ENCODE results near the gene GLIPR2. TPM values are rescaled to one million over a fixed set of nuclear protein-coding genes. Genes with fewer than 3 reads are reported as not detected.
"Not testable (repeated sequence)": the region's sequence is repeated elsewhere in the genome, so short reads cannot be mapped to it uniquely, and the experiment has no call there.

The GLIPR2 gene
- total RNA-seq, 1 experiment from 2014 or later: 10.1 TPM

- DNase-seq (ENCODE audit: low read depth): no peak
Observed at GRCh38 chr9:36144309-36145232, 8.0 kb downstream of the GLIPR2 start.

GRCh38 chr9:36145970-36146369, 9.4 kb downstream of the GLIPR2 start:
- DNase-seq (ENCODE audit: low read depth): no peak

- DNase-seq (ENCODE audit: low read depth): no peak
Observed at GRCh38 chr9:36146651-36147050, 10.1 kb downstream of the GLIPR2 start.

GRCh38 chr9:36147441-36148175, 11.1 kb downstream of the GLIPR2 start:
- DNase-seq (ENCODE audit: low read depth): no peak

- DNase-seq (ENCODE audit: low read depth): peak; percentile 99
Observed at GRCh38 chr9:36148311-36149051, 11.9 kb downstream of the GLIPR2 start.

- DNase-seq (ENCODE audit: low read depth): peak; percentile 87
Observed at GRCh38 chr9:36149197-36149596, 12.7 kb downstream of the GLIPR2 start.

- DNase-seq (ENCODE audit: low read depth): no peak
Observed at GRCh38 chr9:36150574-36151315, 14.2 kb downstream of the GLIPR2 start.

GRCh38 chr9:36151316-36152210, 15.0 kb downstream of the GLIPR2 start:
- DNase-seq (ENCODE audit: low read depth): peak; percentile 91

GRCh38 chr9:36152741-36153438, 16.4 kb downstream of the GLIPR2 start:
- no peak for DNase-seq (ENCODE audit: low read depth)

- no peak for DNase-seq (ENCODE audit: low read depth)
Observed at GRCh38 chr9:36153746-36154145, 17.2 kb downstream of the GLIPR2 start.

GRCh38 chr9:36154331-36154952, 17.9 kb downstream of the GLIPR2 start:
- peak; percentile 73 for DNase-seq (ENCODE audit: low read depth)

GRCh38 chr9:36156116-36156515, 19.6 kb downstream of the GLIPR2 start:
- DNase-seq (ENCODE audit: low read depth): no peak

- DNase-seq (ENCODE audit: low read depth): no peak
Observed at GRCh38 chr9:36158122-36158521, 21.6 kb downstream of the GLIPR2 start.

- no peak for DNase-seq (ENCODE audit: low read depth)
Observed at GRCh38 chr9:36158917-36159316, 22.4 kb downstream of the GLIPR2 start.

GRCh38 chr9:36159509-36159908, 23.0 kb downstream of the GLIPR2 start:
- not testable (repeated sequence) for DNase-seq (ENCODE audit: low read depth)

GRCh38 chr9:36160126-36160525, 23.6 kb downstream of the GLIPR2 start:
- not testable (repeated sequence) for DNase-seq (ENCODE audit: low read depth)

- peak; percentile 45 for DNase-seq (ENCODE audit: low read depth)
Observed at GRCh38 chr9:36161187-36161586, 24.7 kb downstream of the GLIPR2 start.

GRCh38 chr9:36162211-36162738, 25.7 kb downstream of the GLIPR2 start:
- no peak for DNase-seq (ENCODE audit: low read depth)

All from M059J (cell line).